Endothelial cell of umbilical vein (primary cell): ENCODE data around the gene SYNDIG1. TPM values are rescaled to one million over a fixed set of nuclear protein-coding genes. Genes with fewer than 3 reads are reported as not detected.

ENCODE experiments used
- BruUV-seq: library from RNA; stranded (reverse); fragments of 400-500 nt; replicated peaks from 2 replicates; lab custom pipeline; 2021; lab: Mats Ljungman, UMichigan
- CTCF ChIA-PET: fragments of 300-600, 350-600 bp; sonication (Branson Sonifier 250); formaldehyde crosslinking; loops from one replicate; lab custom pipeline; 2021; ENCODE audit warnings: antibody characterized with exemption, inconsistent platforms; lab: Charles Lee
- POLR2A ChIA-PET: fragments of 300-600, 350-600 bp; sonication (Branson Sonifier 250); formaldehyde crosslinking; loops from one replicate; lab custom pipeline; 2021; ENCODE audit warnings: antibody characterized with exemption, inconsistent platforms; lab: Charles Lee
- DNase-seq: peaks from one replicate; pipeline ENCODE4 v3.0.0-alpha.2; 2011; ENCODE audit warnings: low read depth, low spot score
- FAIRE-seq: peaks from 2 replicates; lab custom pipeline; 2011; peaks lifted over from hg19 to GRCh38; lab: Jason Lieb, UNC
- H2AFZ ChIP-seq: 2 replicates; pipeline ENCODE4 v1.6.0; 2012; ENCODE audit warnings: low read depth, low read length, control low read depth, inconsistent platforms
- H3K27ac ChIP-seq: 2 replicates; pipeline ENCODE4 v1.5.1; 2011; ENCODE audit warnings: low read depth, mild to moderate bottlenecking, control low read depth, low read length, moderate library complexity; ENCODE audit not compliant: insufficient read depth
- H3K27me3 ChIP-seq, 2 experiments: 2 replicates each; pipeline versions ENCODE4 v1.6.0 to v1.6.1; 2011; ENCODE audit warnings: low read length in 2 of 2, mixed read lengths in 1 of 2; ENCODE audit not compliant: control insufficient read depth in 2 of 2, insufficient read depth in 2 of 2
- H3K36me3 ChIP-seq, 2 experiments: 2 replicates in 1 of 2; 3 replicates in 1 of 2; pipeline ENCODE4 v1.5.1; 2011; ENCODE audit warnings: low read length in 2 of 2, mild to moderate bottlenecking in 1 of 2, moderate library complexity in 1 of 2; ENCODE audit not compliant: control insufficient read depth in 2 of 2, insufficient read depth in 2 of 2; ENCODE audit errors: extremely low read depth in 1 of 2
- H3K4me1 ChIP-seq: 3 replicates; pipeline ENCODE4 v1.5.1; 2011; ENCODE audit warnings: mild to moderate bottlenecking, low read length; ENCODE audit not compliant: control insufficient read depth, insufficient read depth; ENCODE audit errors: extremely low read depth
- H3K4me2 ChIP-seq: 2 replicates; pipeline ENCODE4 v1.6.1; 2011; ENCODE audit warnings: low read length, control low read depth, mixed read lengths; ENCODE audit not compliant: insufficient read depth
- H3K4me3 ChIP-seq, 3 experiments: fragments of 200-600 bp in 1 of 3; sonication (generic), shearing (Covaris generic) in 1 of 3; replicated peaks in 1 of 3; 2 replicates each; pipeline ENCODE4 v1.5.1; 2011 to 2016; ENCODE audit warnings: control low read depth in 3 of 3, low read length in 3 of 3, mild to moderate bottlenecking in 2 of 3, inconsistent platforms in 1 of 3, low read depth in 1 of 3, moderate library complexity in 1 of 3; ENCODE audit not compliant: insufficient read depth in 1 of 3
- H3K79me2 ChIP-seq: 2 replicates; pipeline ENCODE4 v1.6.0; 2012; ENCODE audit warnings: low read length, inconsistent platforms; ENCODE audit not compliant: control insufficient read depth, insufficient read depth
- H3K9ac ChIP-seq: replicated peaks from 2 replicates; pipeline ENCODE3; 2011; ENCODE audit warnings: low read length, control low read depth; ENCODE audit not compliant: insufficient read depth; ENCODE audit errors: extremely low read depth
- H3K9me1 ChIP-seq: replicated peaks from 3 replicates; pipeline ENCODE4 v1.6.0; 2011; ENCODE audit warnings: mild to moderate bottlenecking, low read length; ENCODE audit not compliant: control insufficient read depth, insufficient read depth; ENCODE audit errors: extremely low read depth
- H3K9me3 ChIP-seq: replicated peaks from 2 replicates; pipeline ENCODE4 v1.5.1; 2012; ENCODE audit warnings: low read length, inconsistent platforms; ENCODE audit not compliant: control insufficient read depth, insufficient read depth
- H4K20me1 ChIP-seq: replicated peaks from 2 replicates; pipeline ENCODE3; 2011; ENCODE audit warnings: mild to moderate bottlenecking, low read length; ENCODE audit not compliant: control insufficient read depth, insufficient read depth; ENCODE audit errors: extremely low read depth
- CTCF ChIP-seq, 2 donors: IDR thresholded peaks; 1 replicate in 1 of 2; 2 replicates in 1 of 2; pipeline ENCODE4 v1.5.1; 2011; ENCODE audit warnings: low read length in 2 of 2, mild to moderate bottlenecking in 2 of 2, moderate library complexity in 2 of 2, control low read depth in 1 of 2, inconsistent platforms in 1 of 2, low read depth in 1 of 2; ENCODE audit not compliant: insufficient read depth in 1 of 2; ENCODE audit errors: extremely low read depth in 1 of 2
- EZH2 ChIP-seq: IDR thresholded peaks from 2 replicates; pipeline ENCODE4 v1.6.1; 2012; ENCODE audit warnings: borderline replicate concordance, low read depth, mild to moderate bottlenecking, moderate library complexity, low read length, inconsistent platforms; ENCODE audit not compliant: severe bottlenecking
- FOS ChIP-seq: IDR thresholded peaks from 2 replicates; pipeline ENCODE4 v1.6.1; 2011; ENCODE audit warnings: mild to moderate bottlenecking, low read length, moderate library complexity, borderline replicate concordance; ENCODE audit not compliant: insufficient read depth
- GATA2 ChIP-seq: IDR thresholded peaks from 2 replicates; pipeline ENCODE4 v1.7.0; 2011; ENCODE audit warnings: low read depth, mild to moderate bottlenecking, moderate library complexity, mixed read lengths, low read length; ENCODE audit not compliant: insufficient read length, insufficient read depth
- JUN ChIP-seq: IDR thresholded peaks from 2 replicates; pipeline ENCODE4 v1.6.1; 2011; ENCODE audit warnings: borderline replicate concordance, low read depth; ENCODE audit not compliant: insufficient read length, insufficient read depth
- MYC ChIP-seq: IDR thresholded peaks from one replicate; pipeline ENCODE4 v1.6.1; 2011; ENCODE audit warnings: mild to moderate bottlenecking, low read depth, low read length
- POLR2A ChIP-seq: IDR thresholded peaks from 2 replicates; pipeline ENCODE4 v1.6.1; 2012; ENCODE audit warnings: low read depth, mild to moderate bottlenecking, control low read depth, low read length
- POLR2AphosphoS5 ChIP-seq: IDR thresholded peaks from 2 replicates; pipeline ENCODE4 v1.6.1; 2012; ENCODE audit warnings: low read depth, mild to moderate bottlenecking, control low read depth, low read length, moderate library complexity; ENCODE audit not compliant: insufficient read depth
- dilution Hi-C: fragments of 300-500 bp; cut with MboI; formaldehyde crosslinking; loops from one replicate; pipeline ENCODE4 v1.15.0; 2019; ENCODE audit warnings: low sequenced_read_pairs; ENCODE audit not compliant: extremely low pct_ligation_motif_present
- intact Hi-C: fragments of 100-400 bp; cut with micrococcal nuclease; formaldehyde crosslinking; loops from one replicate; pipeline ENCODE4 v1.10.0; 2022
- polyA plus RNA-seq, 4 experiments: library from polyadenylated mRNA; depleted of rRNA in 3 of 4; stranded (reverse) in 3 of 4; unstranded in 1 of 4; fragments of >200 nt; gene quantifications; 2 replicates each; pipeline versions ENCODE4 v1.2.1 to v1.2.3, GENCODE V29; 2011 to 2012; ENCODE audit warnings: missing spikeins in 1 of 4
- total RNA-seq: library from RNA; stranded (reverse); gene quantifications from 2 replicates; pipeline ENCODE4 v1.2.3, GENCODE V29; 2021
- TF ChIP-seq, protein P1 (sequence below): IDR thresholded peaks from 2 replicates; pipeline ENCODE4 v1.6.1; 2011; ENCODE audit not compliant: insufficient read depth, insufficient read length

The SYNDIG1 gene
- total and polyA plus RNA-seq, 2 donors (not counting 3 experiments of a cell fraction or from before 2014, with no cell fraction given), result not detected

DNA sequence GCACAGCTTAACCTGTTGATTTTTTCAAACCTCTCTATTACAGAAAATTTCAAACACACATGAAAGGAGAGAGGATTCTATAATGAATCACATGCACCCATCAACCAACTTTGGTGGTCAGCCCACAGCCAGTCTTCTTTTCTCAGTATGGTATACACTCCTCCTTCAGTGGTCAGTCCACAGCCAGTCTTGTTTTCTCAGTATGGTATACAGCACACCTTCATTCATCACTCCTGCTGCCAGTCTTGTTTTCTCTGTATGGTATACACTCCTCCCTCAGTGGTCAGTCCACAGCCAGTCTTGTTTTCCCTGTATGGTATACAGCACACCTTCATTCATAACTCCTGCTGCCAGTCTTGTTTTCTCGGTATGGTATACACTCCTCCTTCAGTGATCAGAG lies 67.8 kb downstream of the SYNDIG1 start:
- Histone ChIP-seq H3K27ac (no peak overlapping the region), H3K4me3 (no peak overlapping the region), H3K9ac (no peak overlapping the region), H3K79me2 (no peaks in the 10 kb centered on the region), H3K36me3 (no peaks in the 10 kb centered on the region), H3K9me3 (no peaks in the 10 kb centered on the region), H3K4me1 (no peaks in the 10 kb centered on the region), H2AFZ (no peak overlapping the region), H3K27me3 (no peaks in the 10 kb centered on the region), H4K20me1 (no peaks in the 10 kb centered on the region), H3K4me2 (no peak overlapping the region), H3K9me1 (no peaks in the 10 kb centered on the region)
- CTCF ChIA-PET, result no interaction called here
- intact Hi-C loops, result no loop called here
- no peak for TF ChIP-seq EZH2
- TF ChIP-seq POLR2AphosphoS5, result no peak
- TF ChIP-seq GATA2, result no peak
- TF ChIP-seq MYC, result no peak
- TF ChIP-seq, protein P1, sequence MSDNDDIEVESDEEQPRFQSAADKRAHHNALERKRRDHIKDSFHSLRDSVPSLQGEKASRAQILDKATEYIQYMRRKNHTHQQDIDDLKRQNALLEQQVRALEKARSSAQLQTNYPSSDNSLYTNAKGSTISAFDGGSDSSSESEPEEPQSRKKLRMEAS, result no peak
- no peak for TF ChIP-seq JUN
- TF ChIP-seq POLR2A, result no peak
- TF ChIP-seq CTCF (IDR thresholded peaks at IDR 0.05; ENCODE audit: extremely low read depth in 1 of 2, insufficient read depth in 1 of 2, low read depth in 1 of 2, low read length in 2 of 2), result no peak
- no peak for TF ChIP-seq FOS
- BruUV-seq, result no TSS peak
- no peak for FAIRE-seq
- no peak for DNase-seq
- dilution Hi-C loops, result no loop called here
- POLR2A ChIA-PET, result no interaction called here
